PC-3 (cell line): ENCODE results near the gene PIK3R2. TPM values are rescaled to one million over a fixed set of nuclear protein-coding genes. Genes with fewer than 3 reads are reported as not detected.

Experiments
- ATAC-seq: fragments of 200-7000 bp; cut with Tn5 transposase; 2 replicates; pipeline ENCODE4 v1.9.1; 2020; ENCODE audit warnings: mild to moderate bottlenecking, moderate library complexity
- BruUV-seq: library from RNA; stranded (reverse); fragments of 400-500 nt; replicated peaks from 2 replicates; lab custom pipeline; 2021; lab: Mats Ljungman, UMichigan
- CTCF ChIA-PET: fragments of 300-600 bp; sonication (Branson Sonifier 250); formaldehyde crosslinking; loops from one replicate; lab custom pipeline; 2022; ENCODE audit warnings: antibody characterized with exemption; lab: Charles Lee
- POLR2A ChIA-PET: fragments of 300-600 bp; sonication (Branson Sonifier 250); formaldehyde crosslinking; loops from one replicate; lab custom pipeline; 2022; ENCODE audit warnings: antibody characterized with exemption; ENCODE audit not compliant: unreplicated experiment; lab: Charles Lee
- DNase-seq: peaks from one replicate; pipeline ENCODE4 v3.0.0-alpha.2; 2015
- H2AFZ ChIP-seq: fragments of 300-600 bp; sonication (generic); 2 replicates; pipeline ENCODE4 v1.6.0; 2016; ENCODE audit warnings: antibody characterized with exemption, low read length
- H3F3A ChIP-seq: fragments of 300-600 bp; sonication (generic); one replicate; pipeline ENCODE4 v1.6.0; 2017; ENCODE audit warnings: antibody characterized with exemption, low read length, control low read depth, mild to moderate bottlenecking; ENCODE audit not compliant: unreplicated experiment
- H3K27ac ChIP-seq: fragments of 300-600 bp; sonication (generic); 2 replicates; pipeline ENCODE4 v1.5.1; 2016; ENCODE audit warnings: mild to moderate bottlenecking, low read length
- H3K27me3 ChIP-seq: fragments of 300-600 bp; sonication (generic); 2 replicates; pipeline ENCODE4 v1.6.1; 2016; ENCODE audit warnings: low read length, mixed read lengths
- H3K36me3 ChIP-seq: fragments of 300-600 bp; sonication (generic); 2 replicates; pipeline ENCODE4 v1.6.1; 2016; ENCODE audit warnings: low read depth, mixed run types, low read length, mixed read lengths
- H3K4me1 ChIP-seq: fragments of 300-600 bp; sonication (generic); 2 replicates; pipeline ENCODE4 v1.5.1; 2016; ENCODE audit warnings: low read length; ENCODE audit not compliant: insufficient read depth
- H3K4me2 ChIP-seq: fragments of 300-600 bp; sonication (generic); 2 replicates; pipeline ENCODE4 v1.6.0; 2016; ENCODE audit warnings: low read length
- H3K4me3 ChIP-seq: fragments of 300-600 bp; sonication (generic); 2 replicates; pipeline ENCODE4 v1.5.1; 2016; ENCODE audit warnings: mild to moderate bottlenecking, low read length, mixed read lengths
- H3K79me2 ChIP-seq: fragments of 300-600 bp; sonication (generic); 2 replicates; pipeline ENCODE4 v1.6.1; 2017; ENCODE audit warnings: low read length, mixed read lengths
- H3K9ac ChIP-seq: fragments of 300-600 bp; sonication (generic); 2 replicates; pipeline ENCODE4 v1.6.0; 2016; ENCODE audit warnings: mild to moderate bottlenecking, low read length
- H3K9me2 ChIP-seq: fragments of 300-600 bp; sonication (generic); replicated peaks from 2 replicates; pipeline ENCODE4 v1.6.1; 2016; ENCODE audit warnings: mixed run types, low read length, mixed read lengths
- H3K9me3 ChIP-seq: fragments of 300-600 bp; sonication (generic); 2 replicates; pipeline ENCODE4 v1.6.1; 2016; ENCODE audit warnings: low read length, mixed read lengths
- H4K20me1 ChIP-seq: fragments of 300-600 bp; sonication (generic); 2 replicates; pipeline ENCODE4 v1.6.1; 2016; ENCODE audit warnings: low read length, mixed read lengths
- EZH2 ChIP-seq: fragments of 300-600 bp; sonication (generic); IDR thresholded peaks from one replicate; pipeline ENCODE4 v1.6.1; 2017; ENCODE audit warnings: antibody characterized with exemption, mild to moderate bottlenecking, low read length; ENCODE audit not compliant: unreplicated experiment
- EZH2phosphoT487 ChIP-seq: fragments of 300-600 bp; sonication (generic); IDR thresholded peaks from 2 replicates; pipeline ENCODE4 v1.6.1; 2018; ENCODE audit warnings: mild to moderate bottlenecking, antibody characterized with exemption, low read length, borderline replicate concordance
- intact Hi-C: fragments of 100-400 bp; cut with micrococcal nuclease; formaldehyde crosslinking; loops from 2 replicates; pipeline ENCODE4 v1.9.0; 2023
- total RNA-seq: library from RNA; depleted of rRNA; stranded (reverse); fragments of >200 nt; gene quantifications from 2 replicates; pipeline ENCODE4 v1.2.3, GENCODE V29; 2014
- TF ChIP-seq, protein P1 (sequence below): fragments of 300-600 bp; sonication (generic); conservative IDR thresholded peaks from 2 replicates; pipeline ENCODE4 v1.5.1; 2017; ENCODE audit warnings: antibody characterized with exemption, low read depth, mild to moderate bottlenecking, low read length

The PIK3R2 gene
- total RNA-seq, 1 experiment from 2014 or later = 15.8 TPM

DNA sequence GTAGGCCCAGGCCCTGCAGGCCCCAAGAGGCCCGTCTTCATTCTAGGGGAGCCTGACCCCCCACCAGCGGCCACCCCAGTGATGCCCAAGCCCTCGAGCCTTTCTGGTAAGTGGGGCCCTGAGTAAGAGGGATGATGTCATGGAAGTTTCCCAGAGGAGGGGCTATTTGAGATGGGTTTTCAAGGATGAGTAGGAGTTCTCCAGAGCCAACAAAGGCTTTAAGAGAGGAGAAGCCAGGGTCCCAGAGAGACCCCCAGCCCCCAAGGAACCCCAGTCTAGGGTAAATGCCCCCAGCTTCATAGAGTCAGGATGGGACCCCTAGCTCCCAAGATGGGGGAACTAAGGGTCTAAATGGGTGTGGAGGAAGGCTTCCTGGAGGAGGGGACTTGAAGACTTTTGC is 9.1 kb upstream of the PIK3R2 start:
- BruUV-seq = no TSS peak
- ChIA-PET CTCF (no interaction called here), POLR2A (no interaction called here)
- H3K4me2 ChIP-seq = no peak overlapping the region
- no peak overlapping the region for H3K9ac ChIP-seq
- H3K79me2 ChIP-seq = no peaks in the 10 kb centered on the region
- H3K27me3 ChIP-seq = no peaks in the 10 kb centered on the region
- no peak for ATAC-seq
- H3K27ac ChIP-seq = no peak overlapping the region
- H3K9me2 ChIP-seq = no peaks in the 10 kb centered on the region
- H3K9me3 ChIP-seq = no peaks in the 10 kb centered on the region
- H3K4me1 ChIP-seq = no peaks in the 10 kb centered on the region
- no peak for DNase-seq
- no peak overlapping the region for H3K4me3 ChIP-seq
- TF ChIP-seq EZH2 = no peak
- no peak for TF ChIP-seq EZH2phosphoT487
- TF ChIP-seq, protein P1, sequence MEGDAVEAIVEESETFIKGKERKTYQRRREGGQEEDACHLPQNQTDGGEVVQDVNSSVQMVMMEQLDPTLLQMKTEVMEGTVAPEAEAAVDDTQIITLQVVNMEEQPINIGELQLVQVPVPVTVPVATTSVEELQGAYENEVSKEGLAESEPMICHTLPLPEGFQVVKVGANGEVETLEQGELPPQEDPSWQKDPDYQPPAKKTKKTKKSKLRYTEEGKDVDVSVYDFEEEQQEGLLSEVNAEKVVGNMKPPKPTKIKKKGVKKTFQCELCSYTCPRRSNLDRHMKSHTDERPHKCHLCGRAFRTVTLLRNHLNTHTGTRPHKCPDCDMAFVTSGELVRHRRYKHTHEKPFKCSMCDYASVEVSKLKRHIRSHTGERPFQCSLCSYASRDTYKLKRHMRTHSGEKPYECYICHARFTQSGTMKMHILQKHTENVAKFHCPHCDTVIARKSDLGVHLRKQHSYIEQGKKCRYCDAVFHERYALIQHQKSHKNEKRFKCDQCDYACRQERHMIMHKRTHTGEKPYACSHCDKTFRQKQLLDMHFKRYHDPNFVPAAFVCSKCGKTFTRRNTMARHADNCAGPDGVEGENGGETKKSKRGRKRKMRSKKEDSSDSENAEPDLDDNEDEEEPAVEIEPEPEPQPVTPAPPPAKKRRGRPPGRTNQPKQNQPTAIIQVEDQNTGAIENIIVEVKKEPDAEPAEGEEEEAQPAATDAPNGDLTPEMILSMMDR = no peak
- H3K36me3 ChIP-seq = 0 out of 2 replicates have a peak, but pooled peaks cover 4% of the 10 kb centered on the region
- no peaks in the 10 kb centered on the region for H4K20me1 ChIP-seq
- intact Hi-C loops = no loop called here
- no peaks in the 10 kb centered on the region for H3F3A ChIP-seq
- no peak overlapping the region for H2AFZ ChIP-seq

DNA sequence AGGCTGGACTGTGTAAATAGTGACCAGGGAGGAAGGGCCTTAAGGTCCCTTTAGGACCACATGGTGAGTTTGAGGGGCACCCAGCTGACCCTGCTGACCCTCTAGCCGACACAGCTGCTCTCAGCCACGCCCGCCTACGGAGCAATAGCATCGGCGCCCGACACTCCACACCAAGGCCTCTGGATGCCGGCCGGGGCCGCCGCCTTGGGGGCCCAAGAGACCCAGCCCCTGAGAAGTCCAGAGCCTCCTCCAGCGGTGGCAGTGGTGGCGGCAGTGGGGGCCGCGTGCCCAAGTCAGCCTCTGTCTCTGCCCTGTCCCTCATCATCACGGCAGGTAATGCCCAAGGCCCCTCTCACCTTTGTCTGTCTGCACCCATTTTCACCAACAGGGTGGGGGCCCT is 8.6 kb upstream of the PIK3R2 start:
- no TSS peak for BruUV-seq

DNA sequence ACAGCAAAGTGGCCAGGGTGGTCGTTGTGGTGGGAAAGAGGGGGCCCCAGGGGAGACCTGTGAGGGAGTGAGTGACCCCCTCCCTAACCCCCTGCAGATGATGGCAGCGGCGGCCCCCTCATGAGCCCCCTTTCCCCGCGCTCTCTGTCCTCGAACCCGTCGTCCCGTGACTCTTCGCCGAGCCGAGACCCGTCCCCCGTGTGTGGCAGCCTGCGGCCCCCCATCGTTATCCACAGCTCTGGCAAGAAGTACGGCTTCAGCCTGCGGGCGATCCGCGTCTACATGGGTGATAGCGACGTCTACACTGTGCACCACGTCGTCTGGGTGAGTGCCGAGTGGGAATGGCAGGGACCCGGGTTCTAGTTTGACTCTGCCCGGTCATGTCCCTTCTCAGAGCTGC is 8.1 kb upstream of the PIK3R2 start:
- no peak overlapping the region for H3K27ac ChIP-seq
- CTCF ChIA-PET = no interaction called here
- ATAC-seq = no peak

More for the DNA sequence above, 8.6 kb upstream of the PIK3R2 start:
- no peaks in the 10 kb centered on the region for H3K79me2 ChIP-seq
- H3K27ac ChIP-seq = no peak overlapping the region
- no peaks in the 10 kb centered on the region for H3K27me3 ChIP-seq
- no peak overlapping the region for H2AFZ ChIP-seq
- TF ChIP-seq EZH2 = no peak
- TF ChIP-seq EZH2phosphoT487 = no peak
- TF ChIP-seq, protein P1 = no peak
- no peak overlapping the region for H3K4me3 ChIP-seq
- no peaks in the 10 kb centered on the region for H3K9me2 ChIP-seq
- H3F3A ChIP-seq = no peaks in the 10 kb centered on the region
- no peak overlapping the region for H3K4me2 ChIP-seq
- no peaks in the 10 kb centered on the region for H3K9me3 ChIP-seq
- no peaks in the 10 kb centered on the region for H4K20me1 ChIP-seq
- no peak for DNase-seq
- POLR2A ChIA-PET = no interaction called here
- intact Hi-C loops = no loop called here
- no peak for ATAC-seq
- 0 out of 2 replicates have a peak, but pooled peaks cover 4% of the 10 kb centered on the region for H3K36me3 ChIP-seq
- CTCF ChIA-PET = no interaction called here
- H3K4me1 ChIP-seq = no peaks in the 10 kb centered on the region
- no peak overlapping the region for H3K9ac ChIP-seq

More for the DNA sequence above, 8.1 kb upstream of the PIK3R2 start:
- POLR2A ChIA-PET = no interaction called here
- Histone ChIP-seq H4K20me1 (no peaks in the 10 kb centered on the region), H3K4me1 (no peaks in the 10 kb centered on the region), H3K36me3 (0 out of 2 replicates have a peak, but pooled peaks cover 4% of the 10 kb centered on the region), H2AFZ (no peak overlapping the region), H3F3A (no peaks in the 10 kb centered on the region), H3K9me2 (no peaks in the 10 kb centered on the region), H3K27me3 (no peaks in the 10 kb centered on the region), H3K9ac (no peak overlapping the region), H3K4me3 (no peak overlapping the region), H3K9me3 (no peaks in the 10 kb centered on the region), H3K79me2 (no peaks in the 10 kb centered on the region), H3K4me2 (no peak overlapping the region)
- BruUV-seq = no TSS peak
- TF ChIP-seq, protein P1 = no peak
- TF ChIP-seq EZH2phosphoT487 (no peak), EZH2 (no peak)
- intact Hi-C loops = no loop called here
- DNase-seq = no peak
